ENCODE data around the gene POLQ. TPM values are rescaled to one million over a fixed set of nuclear protein-coding genes. Genes with fewer than 3 reads are reported as not detected.

POLQ gene
- total and polyA plus RNA-seq, 2 of the 8 experiments (the other 6 are each of a cell fraction or from before 2014, with no cell fraction given) = 3.6 to 15.3 TPM

DNA sequence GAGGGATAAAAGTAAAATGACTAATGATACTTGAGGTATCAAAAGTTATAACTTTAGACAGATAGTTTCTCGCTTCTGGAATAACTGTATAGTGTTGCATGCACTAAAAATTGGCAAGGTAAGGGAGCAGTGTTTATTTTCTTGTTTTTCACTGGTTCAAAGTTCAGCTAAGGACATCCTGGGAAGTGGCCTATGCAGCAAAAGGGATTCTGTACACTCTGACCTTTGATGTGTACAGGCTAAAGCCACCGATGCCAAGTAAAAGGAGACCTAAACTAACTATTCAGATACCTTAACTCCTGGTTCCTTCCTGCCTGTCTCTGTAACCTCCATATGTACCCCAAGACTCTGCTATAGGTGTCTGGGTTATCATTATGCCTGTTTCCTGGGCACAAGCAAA, 49.1 kb upstream of the POLQ start (continued):
- no peak for TF ChIP-seq TAF1 (IDR thresholded peaks at IDR 0.05; ENCODE audit: low read depth, low read length)
- no peak for TF ChIP-seq EZH2 (IDR thresholded peaks at IDR 0.05; ENCODE audit: low read depth, low read length, severe bottlenecking)
- no peak for TF ChIP-seq ZNF274 (IDR thresholded peaks at IDR 0.05; ENCODE audit: borderline replicate concordance, extremely low read depth, low read length)
- no peak for TF ChIP-seq MAFK (IDR thresholded peaks at IDR 0.05; ENCODE audit: low read depth, low read length)
- TF ChIP-seq POLR2A (IDR thresholded peaks at IDR 0.05; ENCODE audit: control extremely low read depth in 1 of 2, low read depth in 2 of 2, low read length in 2 of 2) = no peak
- TF ChIP-seq RFX5 (IDR thresholded peaks at IDR 0.05; ENCODE audit: borderline replicate concordance, low read depth, low read length) = no peak
